ENCODE results near the gene PTPRO.

DNA sequence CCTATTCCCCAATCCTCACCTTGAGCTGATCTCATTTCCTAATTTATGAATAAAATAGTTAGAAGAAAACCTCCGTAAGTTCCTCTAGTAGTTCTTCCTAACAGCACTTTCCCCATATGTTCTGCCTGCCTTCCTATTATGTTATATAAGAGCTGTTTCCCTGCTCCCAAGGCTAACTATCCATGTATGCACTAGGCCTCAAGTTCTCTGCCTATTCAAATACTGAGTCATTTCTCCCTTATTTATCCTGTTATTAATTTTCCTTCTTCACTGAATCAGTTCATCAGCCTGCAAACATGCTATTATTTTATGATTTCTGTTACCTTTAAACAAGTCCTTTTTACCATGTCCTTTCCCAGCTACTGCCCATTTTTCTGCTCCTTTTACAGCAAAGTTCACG, 302.8 kb downstream of the PTPRO start:
- TF ChIP-seq CTCF (conservative IDR thresholded peaks at IDR 0.05; ENCODE audit: low read depth, low read length) (no peak), EZH2 (IDR thresholded peaks at IDR 0.05; ENCODE audit: borderline replicate concordance, low read depth, low read length, poor library complexity, severe bottlenecking) (no peak)

All from A673 (cell line).